Liver (tissue), 9 donors: Measurements from ENCODE around the gene TNFSF10. TPM values are rescaled to one million over a fixed set of nuclear protein-coding genes. Genes with fewer than 3 reads are reported as not detected.

Source experiments
- DNase-seq: peaks from one replicate; pipeline ENCODE4 v3.0.0-alpha.2; 2017; ENCODE audit warnings: low spot score
- H3K27ac ChIP-seq, 2 donors: one replicate each; pipeline ENCODE4 v1.7.0; 2013; ENCODE audit warnings: inconsistent platforms in 2 of 2, low read length in 2 of 2, control low read depth in 1 of 2, low read depth in 1 of 2, mild to moderate bottlenecking in 1 of 2
- H3K27me3 ChIP-seq, 4 donors: one replicate each; pipeline versions ENCODE4 v1.6.1 to v1.7.0; 2013; ENCODE audit warnings: low read length in 3 of 4, inconsistent platforms in 1 of 4, mild to moderate bottlenecking in 1 of 4, moderate library complexity in 1 of 4; ENCODE audit not compliant: control insufficient read depth in 4 of 4, insufficient read depth in 4 of 4
- H3K36me3 ChIP-seq, 4 donors: one replicate each; pipeline versions ENCODE4 v1.6.1 to v1.7.0; 2013; ENCODE audit warnings: low read length in 3 of 4, mild to moderate bottlenecking in 3 of 4, low read depth in 1 of 4, moderate library complexity in 1 of 4; ENCODE audit not compliant: control insufficient read depth in 4 of 4, insufficient read depth in 3 of 4
- H3K4me1 ChIP-seq, 4 donors: one replicate each; pipeline versions ENCODE4 v1.6.1 to v1.7.0; 2013; ENCODE audit warnings: low read length in 3 of 4, mild to moderate bottlenecking in 3 of 4, moderate library complexity in 1 of 4; ENCODE audit not compliant: control insufficient read depth in 4 of 4, insufficient read depth in 4 of 4
- H3K4me3 ChIP-seq, 3 donors: one replicate each; pipeline versions ENCODE4 v1.6.1 to v1.7.0; 2013; ENCODE audit warnings: low read length in 3 of 3, control low read depth in 1 of 3, low read depth in 1 of 3, mild to moderate bottlenecking in 1 of 3
- H3K9ac ChIP-seq, 2 donors: one replicate each; pipeline ENCODE4 v1.7.0; 2013; ENCODE audit warnings: low read length in 2 of 2, mild to moderate bottlenecking in 2 of 2, moderate library complexity in 2 of 2, control low read depth in 1 of 2, low read depth in 1 of 2
- H3K9me3 ChIP-seq, 4 donors: one replicate each; pipeline versions ENCODE4 v1.6.1 to v1.7.0; 2013; ENCODE audit warnings: low read length in 3 of 4; ENCODE audit not compliant: control insufficient read depth in 4 of 4
- EGR1 ChIP-seq, 2 donors: IDR thresholded peaks; 2 replicates each; pipeline ENCODE4 v1.6.1; 2016 to 2018; ENCODE audit warnings: antibody characterized with exemption in 2 of 2, low read depth in 2 of 2
- FOXA1 ChIP-seq: IDR thresholded peaks from 2 replicates; pipeline ENCODE4 v1.6.1; 2016; ENCODE audit warnings: antibody characterized with exemption
- HNF4A ChIP-seq, 2 donors: conservative IDR thresholded peaks; 2 replicates each; pipeline ENCODE4 v1.6.1; 2016; ENCODE audit warnings: antibody characterized with exemption in 2 of 2, mild to moderate bottlenecking in 2 of 2
- HNF4G ChIP-seq: IDR thresholded peaks from 2 replicates; pipeline ENCODE4 v1.6.1; 2016; ENCODE audit warnings: antibody characterized with exemption
- JUND ChIP-seq, 2 donors: IDR thresholded peaks; 2 replicates each; pipeline ENCODE4 v1.6.1; 2016; ENCODE audit warnings: antibody characterized with exemption in 2 of 2
- NR2F2 ChIP-seq: IDR thresholded peaks from 2 replicates; pipeline ENCODE4 v1.6.1; 2016; ENCODE audit warnings: antibody characterized with exemption
- RAD21 ChIP-seq, 2 donors: IDR thresholded peaks; 2 replicates each; pipeline ENCODE4 v1.6.1; 2016; ENCODE audit warnings: antibody characterized with exemption in 2 of 2, mild to moderate bottlenecking in 2 of 2
- RXRA ChIP-seq, 2 donors: IDR thresholded peaks; 2 replicates each; pipeline ENCODE4 v1.6.1; 2017 to 2018; ENCODE audit warnings: antibody characterized with exemption in 2 of 2, mild to moderate bottlenecking in 1 of 2
- SP1 ChIP-seq: IDR thresholded peaks from 2 replicates; pipeline ENCODE4 v1.6.1; 2018; ENCODE audit warnings: antibody characterized with exemption, mild to moderate bottlenecking
- TAF1 ChIP-seq: conservative IDR thresholded peaks from 2 replicates; pipeline ENCODE4 v1.6.1; 2016; ENCODE audit warnings: antibody characterized with exemption, mild to moderate bottlenecking
- YY1 ChIP-seq: IDR thresholded peaks from 2 replicates; pipeline ENCODE4 v1.6.1; 2016; ENCODE audit warnings: antibody characterized with exemption, mild to moderate bottlenecking
- WGBS: extraction: QIAGEN DNeasy Blood & Tissue Kit; methylation state at CpG from one replicate; pipeline ENCODE4 v1.1.7; 2013; 5-methylcytosine and 5-hydroxymethylcytosine counted together
- polyA plus RNA-seq, 2 donors: library from polyadenylated mRNA; stranded (reverse) in 1 of 2; unstranded in 1 of 2; fragments of 200-250 nt in 1 of 2; fragments of >200 nt in 1 of 2; fragmentation: Nextera tagmentation in 1 of 2; extraction: Ambion mirVana in 1 of 2; gene quantifications; one replicate each; pipeline versions ENCODE4 v1.2.1 to v1.2.3, GENCODE V29; 2013 to 2015
- total RNA-seq, 2 donors: library from RNA; depleted of rRNA; stranded (reverse); fragments of >200 nt; gene quantifications; one replicate each; pipeline ENCODE4 v1.2.3, GENCODE V29; 2014
- TF ChIP-seq, protein P1 (sequence below): IDR thresholded peaks from 2 replicates; pipeline ENCODE4 v1.6.1; 2016; ENCODE audit warnings: antibody characterized with exemption
- TF ChIP-seq, protein P2 (sequence below): IDR thresholded peaks from 2 replicates; pipeline ENCODE4 v1.6.1; 2016; ENCODE audit warnings: antibody characterized with exemption
- TF ChIP-seq, protein P3 (sequence below): IDR thresholded peaks from 2 replicates; pipeline ENCODE4 v1.6.1; 2016; ENCODE audit warnings: antibody characterized with exemption, mild to moderate bottlenecking
- TF ChIP-seq, protein P4 (sequence below): IDR thresholded peaks from 2 replicates; pipeline ENCODE4 v1.6.1; 2016; ENCODE audit warnings: antibody characterized with exemption
- donor health status: healthy.
- donor health status: healthy.
- donor health status: healthy.
- donor health status: healthy.
- donor health status: healthy.

TNFSF10 gene
- total and polyA plus RNA-seq, 4 donors: 16.2 to 67.1 (median 37.5) TPM

DNA sequence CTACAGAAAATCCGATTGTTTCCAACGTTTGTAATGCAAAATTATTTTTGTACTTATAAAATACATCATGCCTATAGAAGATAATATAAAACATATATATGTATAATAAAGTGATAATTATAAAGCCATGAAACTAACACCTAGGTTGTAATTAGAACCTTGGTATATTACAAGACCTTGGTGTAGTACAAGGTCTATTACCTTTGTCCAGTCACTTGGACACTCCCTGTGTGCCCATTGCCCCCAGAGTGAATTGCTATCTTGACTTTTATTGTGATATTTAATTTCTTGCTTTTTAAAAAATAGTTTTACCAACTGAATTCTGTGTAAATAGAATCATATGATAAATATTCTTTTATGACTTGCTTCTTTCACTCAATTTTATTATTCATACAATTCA is 20.7 kb upstream of the TNFSF10 start:
- H3K27ac ChIP-seq: no peak overlapping the region

DNA sequence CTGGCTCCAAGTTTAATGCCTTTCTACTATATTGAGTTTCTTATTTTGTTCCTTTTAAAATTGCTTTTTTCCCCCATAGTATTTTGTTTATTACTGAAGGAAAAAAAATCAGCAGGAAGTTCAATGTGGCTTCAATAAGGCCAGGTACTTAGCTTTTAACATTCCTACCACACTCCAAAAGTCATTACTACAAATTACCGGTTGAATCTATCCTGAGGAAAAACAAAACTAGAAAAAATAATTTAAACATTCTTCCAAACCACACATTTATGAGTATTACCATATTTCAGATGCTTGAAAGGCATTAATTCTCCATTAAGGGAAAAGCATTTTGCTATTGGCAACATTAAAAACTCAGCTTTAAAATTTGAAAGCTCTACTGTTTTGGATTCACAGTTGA is 20.2 kb upstream of the TNFSF10 start:
- Histone ChIP-seq H3K9me3 (no peaks in the 10 kb centered on the region), H3K36me3 (no peaks in the 10 kb centered on the region), H3K27ac (peak overlapping the region; percentile 8 to 20), H3K4me3 (no peak overlapping the region), H3K9ac (no peak overlapping the region), H3K4me1 (peaks cover 1 to 31% (median 11%) of the 10 kb centered on the region in 4 donors), H3K27me3 (no peaks in the 10 kb centered on the region)
- DNase-seq: no peak
- 62% methylated on average over 1 of the region's 1 CpG for WGBS
- TF ChIP-seq YY1: no peak
- TF ChIP-seq, protein P1, sequence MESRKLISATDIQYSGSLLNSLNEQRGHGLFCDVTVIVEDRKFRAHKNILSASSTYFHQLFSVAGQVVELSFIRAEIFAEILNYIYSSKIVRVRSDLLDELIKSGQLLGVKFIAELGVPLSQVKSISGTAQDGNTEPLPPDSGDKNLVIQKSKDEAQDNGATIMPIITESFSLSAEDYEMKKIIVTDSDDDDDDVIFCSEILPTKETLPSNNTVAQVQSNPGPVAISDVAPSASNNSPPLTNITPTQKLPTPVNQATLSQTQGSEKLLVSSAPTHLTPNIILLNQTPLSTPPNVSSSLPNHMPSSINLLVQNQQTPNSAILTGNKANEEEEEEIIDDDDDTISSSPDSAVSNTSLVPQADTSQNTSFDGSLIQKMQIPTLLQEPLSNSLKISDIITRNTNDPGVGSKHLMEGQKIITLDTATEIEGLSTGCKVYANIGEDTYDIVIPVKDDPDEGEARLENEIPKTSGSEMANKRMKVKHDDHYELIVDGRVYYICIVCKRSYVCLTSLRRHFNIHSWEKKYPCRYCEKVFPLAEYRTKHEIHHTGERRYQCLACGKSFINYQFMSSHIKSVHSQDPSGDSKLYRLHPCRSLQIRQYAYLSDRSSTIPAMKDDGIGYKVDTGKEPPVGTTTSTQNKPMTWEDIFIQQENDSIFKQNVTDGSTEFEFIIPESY: no peak
- no peak for TF ChIP-seq SP1
- TF ChIP-seq FOXA1: no peak
- no peak for TF ChIP-seq NR2F2
- no peak for TF ChIP-seq HNF4A (conservative IDR thresholded peaks at IDR 0.05)
- TF ChIP-seq JUND (IDR thresholded peaks at IDR 0.05): no peak
- no peak for TF ChIP-seq TAF1
- TF ChIP-seq, protein P2, sequence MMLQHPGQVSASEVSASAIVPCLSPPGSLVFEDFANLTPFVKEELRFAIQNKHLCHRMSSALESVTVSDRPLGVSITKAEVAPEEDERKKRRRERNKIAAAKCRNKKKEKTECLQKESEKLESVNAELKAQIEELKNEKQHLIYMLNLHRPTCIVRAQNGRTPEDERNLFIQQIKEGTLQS: no peak
- TF ChIP-seq RAD21 (IDR thresholded peaks at IDR 0.05): no peak
- TF ChIP-seq, protein P3, sequence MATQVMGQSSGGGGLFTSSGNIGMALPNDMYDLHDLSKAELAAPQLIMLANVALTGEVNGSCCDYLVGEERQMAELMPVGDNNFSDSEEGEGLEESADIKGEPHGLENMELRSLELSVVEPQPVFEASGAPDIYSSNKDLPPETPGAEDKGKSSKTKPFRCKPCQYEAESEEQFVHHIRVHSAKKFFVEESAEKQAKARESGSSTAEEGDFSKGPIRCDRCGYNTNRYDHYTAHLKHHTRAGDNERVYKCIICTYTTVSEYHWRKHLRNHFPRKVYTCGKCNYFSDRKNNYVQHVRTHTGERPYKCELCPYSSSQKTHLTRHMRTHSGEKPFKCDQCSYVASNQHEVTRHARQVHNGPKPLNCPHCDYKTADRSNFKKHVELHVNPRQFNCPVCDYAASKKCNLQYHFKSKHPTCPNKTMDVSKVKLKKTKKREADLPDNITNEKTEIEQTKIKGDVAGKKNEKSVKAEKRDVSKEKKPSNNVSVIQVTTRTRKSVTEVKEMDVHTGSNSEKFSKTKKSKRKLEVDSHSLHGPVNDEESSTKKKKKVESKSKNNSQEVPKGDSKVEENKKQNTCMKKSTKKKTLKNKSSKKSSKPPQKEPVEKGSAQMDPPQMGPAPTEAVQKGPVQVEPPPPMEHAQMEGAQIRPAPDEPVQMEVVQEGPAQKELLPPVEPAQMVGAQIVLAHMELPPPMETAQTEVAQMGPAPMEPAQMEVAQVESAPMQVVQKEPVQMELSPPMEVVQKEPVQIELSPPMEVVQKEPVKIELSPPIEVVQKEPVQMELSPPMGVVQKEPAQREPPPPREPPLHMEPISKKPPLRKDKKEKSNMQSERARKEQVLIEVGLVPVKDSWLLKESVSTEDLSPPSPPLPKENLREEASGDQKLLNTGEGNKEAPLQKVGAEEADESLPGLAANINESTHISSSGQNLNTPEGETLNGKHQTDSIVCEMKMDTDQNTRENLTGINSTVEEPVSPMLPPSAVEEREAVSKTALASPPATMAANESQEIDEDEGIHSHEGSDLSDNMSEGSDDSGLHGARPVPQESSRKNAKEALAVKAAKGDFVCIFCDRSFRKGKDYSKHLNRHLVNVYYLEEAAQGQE: no peak
- TF ChIP-seq RXRA (IDR thresholded peaks at IDR 0.05): no peak
- TF ChIP-seq, protein P4, sequence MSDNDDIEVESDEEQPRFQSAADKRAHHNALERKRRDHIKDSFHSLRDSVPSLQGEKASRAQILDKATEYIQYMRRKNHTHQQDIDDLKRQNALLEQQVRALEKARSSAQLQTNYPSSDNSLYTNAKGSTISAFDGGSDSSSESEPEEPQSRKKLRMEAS: no peak
- no peak for TF ChIP-seq EGR1 (IDR thresholded peaks at IDR 0.05; ENCODE audit: low read depth in 2 of 2)
- TF ChIP-seq HNF4G: no peak

More for the DNA sequence above, 20.7 kb upstream of the TNFSF10 start:
- DNase-seq: no peak
- Histone ChIP-seq H3K27me3 (no peaks in the 10 kb centered on the region), H3K4me3 (no peak overlapping the region), H3K9me3 (no peaks in the 10 kb centered on the region), H3K9ac (no peak overlapping the region), H3K4me1 (peaks cover 1 to 35% (median 14%) of the 10 kb centered on the region in 4 donors), H3K36me3 (no peaks in the 10 kb centered on the region)
- WGBS: 89% methylated on average over 2 of the region's 2 CpGs
- TF ChIP-seq TAF1 (no peak), HNF4A (conservative IDR thresholded peaks at IDR 0.05) (peak in 1 of 2 donors; percentile 44)
